Transverse colon (tissue), 4 donors: ENCODE results near the gene BMPR2.

Source experiments
- CTCF ChIP-seq, 5 experiments: fragments of 200-600 bp in 3 of 5; fragments of 450-650 bp in 2 of 5; sonication (generic) in 3 of 5; IDR thresholded peaks; 1 replicate in 2 of 5; 2 replicates in 3 of 5; pipeline ENCODE4 v1.5.1; 2016 to 2017; ENCODE audit warnings: antibody characterized with exemption in 5 of 5, inconsistent platforms in 3 of 5, mild to moderate bottlenecking in 2 of 5, moderate library complexity in 1 of 5
- POLR2A ChIP-seq: fragments of 450-650 bp; IDR thresholded peaks from one replicate; pipeline ENCODE4 v1.6.1; 2016; ENCODE audit warnings: antibody characterized with exemption, mild to moderate bottlenecking, moderate library complexity
- POLR2AphosphoS5 ChIP-seq, 3 donors: sonication (generic); formaldehyde crosslinking; IDR thresholded peaks; one replicate each; pipeline ENCODE4 v1.6.1; 2016; ENCODE audit warnings: antibody characterized with exemption in 3 of 3

- TF ChIP-seq POLR2AphosphoS5 (IDR thresholded peaks at IDR 0.05) (no peak), CTCF (IDR thresholded peaks at IDR 0.05) (no peak), POLR2A (no peak)
These were observed 169.8 kb downstream of the BMPR2 start for GRCh38 chr2:202545931-202546330.
